Heart right ventricle (tissue), 16 donors: ENCODE data around the gene MRPL42. TPM values are rescaled to one million over a fixed set of nuclear protein-coding genes. Genes with fewer than 3 reads are reported as not detected.

Source experiments
- ATAC-seq, 8 donors: fragments of 200-7000 bp; cut with Tn5 transposase; one replicate each; pipeline ENCODE4 v1.9.1; 2020; ENCODE audit warnings: mild to moderate bottlenecking in 8 of 8, moderate library complexity in 8 of 8, moderate number of reproducible peaks in 1 of 8
- DNase-seq, 2 donors: peaks; one replicate each; pipeline ENCODE4 v3.0.0-alpha.2; 2020
- H3K27ac ChIP-seq, 10 donors: fragments of 200-600 bp; sonication (generic) in 2 of 10; one replicate each; pipeline versions ENCODE4 v1.5.0 to v1.8.0; 2020 to 2022; ENCODE audit warnings: mild to moderate bottlenecking in 3 of 10
- H3K27me3 ChIP-seq, 7 donors: fragments of 200-600 bp; one replicate each; pipeline ENCODE4 v1.8.0; 2021 to 2022; ENCODE audit warnings: mild to moderate bottlenecking in 2 of 7
- H3K36me3 ChIP-seq, 9 donors: fragments of 200-600 bp; sonication (generic) in 1 of 9; one replicate each; pipeline versions ENCODE4 v1.5.0 to v1.8.0; 2020 to 2022; ENCODE audit warnings: mild to moderate bottlenecking in 2 of 9
- H3K4me1 ChIP-seq, 9 donors: fragments of 200-600 bp; sonication (generic) in 1 of 9; one replicate each; pipeline versions ENCODE4 v1.5.0 to v1.8.0; 2020 to 2022; ENCODE audit warnings: mild to moderate bottlenecking in 4 of 9
- H3K4me3 ChIP-seq, 10 donors: fragments of 200-600 bp; sonication (generic) in 2 of 10; one replicate each; pipeline versions ENCODE4 v1.5.0 to v1.8.0; 2020 to 2022; ENCODE audit warnings: mild to moderate bottlenecking in 7 of 10, moderate library complexity in 2 of 10
- H3K9me3 ChIP-seq, 11 donors: fragments of 200-600 bp in 10 of 11; sonication (generic) in 2 of 11; one replicate each; pipeline versions ENCODE4 v1.5.0 to v1.8.0; 2013 to 2022; ENCODE audit warnings: mild to moderate bottlenecking in 2 of 11, control low read depth in 1 of 11, moderate library complexity in 1 of 11
- WGBS, 2 donors: extraction: QIAGEN DNeasy Blood & Tissue Kit; methylation state at CpG; one replicate each; pipeline ENCODE4 v1.1.7; 2013; ENCODE audit warnings: inconsistent platforms in 1 of 2; 5-methylcytosine and 5-hydroxymethylcytosine counted together
- intact Hi-C, 10 donors: fragments of 100-400 bp; cut with DNase I; formaldehyde crosslinking; loops; one replicate each; pipeline versions ENCODE4 v1.11.1 to v1.14.2; 2022
- polyA plus RNA-seq, 2 donors: library from polyadenylated mRNA; stranded (reverse); fragments of 200-250 nt; gene quantifications; one replicate each; pipeline ENCODE4 v1.2.3, GENCODE V29; 2013
- total RNA-seq, 10 donors: library from RNA; stranded (reverse); fragmentation: NEBNext Ultra II Directional in 3 of 10; extraction: Animal tissue kit (Norgen Biotek cat#: 25700) in 3 of 10; gene quantifications; one replicate each; pipeline versions ENCODE4 v1.2.1 to v1.2.4, GENCODE V29; 2021 to 2023
- TF ChIP-seq, protein P1 (sequence below), 9 donors: fragments of 200-600 bp; sonication (generic) in 2 of 9; IDR thresholded peaks; one replicate each; pipeline versions ENCODE4 v1.5.0 to v1.8.0; 2021 to 2022; ENCODE audit warnings: antibody characterized with exemption in 9 of 9, mild to moderate bottlenecking in 5 of 9, moderate library complexity in 1 of 9
- donor health status: Arrhythmogenic right ventricular cardiomyopathy.
- donor health status: ischemic (EF 13 %, LVEDD 7.1; RV severe dilation, severe dysfunction).
- donor health status: healthy with polysubstance abuse.
- donor health status: DM: no; HTN: yes; CAD: no.
- donor health status: DM: no; HTN: no; CAD: no.
- donor health status: ischemic (EF 25% LVEDD 6.9; RV normal size, moderate dysfunction).
- donor health status: ischemic (EF 25% LVEDD 5.7; RV mildly dilated, moderate dysfunction).
- donor health status: healthy.
- donor health status: DM: yes; HTN: yes; CAD: no.
- donor health status: Ischemic cardiomyopathy.
- donor health status: ischemic (EF 35%, LVEDD 5.7; RV mildly dilated, moderate dysfunction).
- donor health status: nonischemic (EF 11% LVEDD 7.7; RV severe dilation, severe dysfunction).
- donor health status: DM: yes; HTN: yes; CAD: no.
- donor health status: PGD.
- donor health status: ischemic (EF 29% LVEDD 5.4; RV normal size, mild dysfunction).
- donor health status: nonischemic (EF 23%, LVEDD 6.1; RV moderate dilation, normal function).

The MRPL42 gene
- total and polyA plus RNA-seq, 12 donors = 17.4 to 59.6 (median 43.9) TPM

DNA sequence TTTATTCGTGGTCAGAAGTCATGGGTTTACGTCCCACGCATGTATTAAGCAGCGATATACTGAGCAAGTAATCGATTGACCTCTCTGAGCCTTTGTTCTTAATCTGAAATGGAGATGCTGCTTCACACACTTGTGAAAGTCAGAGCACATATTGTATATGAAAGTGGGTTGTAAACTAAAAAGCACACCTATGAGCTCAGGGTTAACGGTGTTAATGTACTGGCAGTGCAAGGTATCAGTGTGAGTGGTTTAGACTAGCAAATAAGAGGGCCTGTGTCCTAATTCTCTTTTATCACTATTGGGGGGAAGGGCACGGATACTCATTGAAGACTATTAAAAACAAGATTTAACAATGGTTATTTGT is 676 bp downstream of the MRPL42 start:
- no peak for DNase-seq
- intact Hi-C loops = no loop called here
- no peaks in the 10 kb centered on the region for H3K9me3 ChIP-seq

DNA sequence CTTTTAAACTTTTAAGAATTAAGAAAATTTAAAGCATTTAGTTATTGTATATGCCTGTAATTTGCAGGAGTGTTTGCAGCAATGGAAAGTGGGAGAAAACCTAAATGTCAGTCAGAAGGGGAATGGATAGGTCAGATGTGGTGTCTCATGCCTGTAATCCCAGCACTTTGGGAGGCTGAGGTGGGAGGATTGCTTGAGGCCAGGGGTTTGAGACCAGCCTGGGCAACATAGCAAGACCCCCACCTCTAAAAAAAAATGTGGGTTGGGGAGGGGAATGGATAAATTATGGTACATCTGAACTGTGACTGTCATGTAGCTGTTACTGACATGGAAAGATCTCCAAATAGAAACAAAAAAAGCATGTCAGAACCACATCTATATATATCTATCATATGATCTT is 2.1 kb downstream of the MRPL42 start:
- ATAC-seq = no peak
- DNase-seq = no peak

More for the DNA sequence above, 676 bp downstream of the MRPL42 start:
- peaks cover 0 to 33% (median 23%) of the 10 kb centered on the region in 9 donors for H3K4me1 ChIP-seq
- TF ChIP-seq, protein P1, sequence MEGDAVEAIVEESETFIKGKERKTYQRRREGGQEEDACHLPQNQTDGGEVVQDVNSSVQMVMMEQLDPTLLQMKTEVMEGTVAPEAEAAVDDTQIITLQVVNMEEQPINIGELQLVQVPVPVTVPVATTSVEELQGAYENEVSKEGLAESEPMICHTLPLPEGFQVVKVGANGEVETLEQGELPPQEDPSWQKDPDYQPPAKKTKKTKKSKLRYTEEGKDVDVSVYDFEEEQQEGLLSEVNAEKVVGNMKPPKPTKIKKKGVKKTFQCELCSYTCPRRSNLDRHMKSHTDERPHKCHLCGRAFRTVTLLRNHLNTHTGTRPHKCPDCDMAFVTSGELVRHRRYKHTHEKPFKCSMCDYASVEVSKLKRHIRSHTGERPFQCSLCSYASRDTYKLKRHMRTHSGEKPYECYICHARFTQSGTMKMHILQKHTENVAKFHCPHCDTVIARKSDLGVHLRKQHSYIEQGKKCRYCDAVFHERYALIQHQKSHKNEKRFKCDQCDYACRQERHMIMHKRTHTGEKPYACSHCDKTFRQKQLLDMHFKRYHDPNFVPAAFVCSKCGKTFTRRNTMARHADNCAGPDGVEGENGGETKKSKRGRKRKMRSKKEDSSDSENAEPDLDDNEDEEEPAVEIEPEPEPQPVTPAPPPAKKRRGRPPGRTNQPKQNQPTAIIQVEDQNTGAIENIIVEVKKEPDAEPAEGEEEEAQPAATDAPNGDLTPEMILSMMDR (IDR thresholded peaks at IDR 0.05) = no peak
- peak in 5 of 8 donors; percentile 1 to 10 (median 2) for ATAC-seq
- peaks cover 0 to 35% (median 12%) of the 10 kb centered on the region in 9 donors for H3K36me3 ChIP-seq
- H3K4me3 ChIP-seq = peak overlapping the region; percentile 52 to 90 (median 68)
- WGBS, 2 donors = 4 to 7% methylated on average over 7 of the region's 7 CpGs
- H3K27me3 ChIP-seq = no peaks in the 10 kb centered on the region
- H3K27ac ChIP-seq = peak overlapping the region in 9 of 10 donors; percentile 81 to 97 (median 89)

DNA sequence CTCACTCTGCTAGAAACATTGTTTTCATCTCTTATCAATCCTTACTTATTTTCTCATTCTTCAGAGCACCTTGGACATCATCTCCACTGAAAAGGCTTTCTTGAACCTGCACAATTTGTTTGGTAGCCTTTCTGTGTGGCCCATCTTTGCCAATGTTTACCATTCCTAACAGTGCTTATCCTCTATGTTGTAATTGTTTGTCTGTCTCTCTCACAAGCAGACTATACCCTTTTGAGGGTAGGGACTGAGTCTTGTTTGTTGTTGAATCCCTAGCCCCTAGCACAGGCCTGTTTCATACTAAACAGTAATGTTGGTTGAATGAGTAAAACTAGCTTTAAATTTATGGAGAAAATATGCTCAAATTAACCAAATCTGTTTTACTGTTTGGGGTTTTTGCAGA is 9.2 kb downstream of the MRPL42 start:
- DNase-seq (no peak), ATAC-seq (no peak)
- intact Hi-C loops = no loop called here
- no peak overlapping the region for H3K4me3 ChIP-seq
- peaks cover 0 to 100% (median 22%) of the 10 kb centered on the region in 9 donors for H3K36me3 ChIP-seq
- no peak overlapping the region for H3K27ac ChIP-seq
- no peaks in the 10 kb centered on the region for H3K4me1 ChIP-seq
- TF ChIP-seq, protein P1 (IDR thresholded peaks at IDR 0.05) = no peak
- H3K9me3 ChIP-seq = no peaks in the 10 kb centered on the region
- H3K27me3 ChIP-seq = no peaks in the 10 kb centered on the region

More for the DNA sequence above, 2.1 kb downstream of the MRPL42 start:
- Histone ChIP-seq H3K9me3 (no peaks in the 10 kb centered on the region), H3K36me3 (peaks cover 0 to 49% (median 16%) of the 10 kb centered on the region in 9 donors), H3K4me1 (peaks cover 0 to 33% (median 23%) of the 10 kb centered on the region in 9 donors), H3K27me3 (no peaks in the 10 kb centered on the region), H3K4me3 (no peak overlapping the region), H3K27ac (no peak overlapping the region)
- TF ChIP-seq, protein P1 (IDR thresholded peaks at IDR 0.05) = no peak
- intact Hi-C loops = no loop called here

DNA sequence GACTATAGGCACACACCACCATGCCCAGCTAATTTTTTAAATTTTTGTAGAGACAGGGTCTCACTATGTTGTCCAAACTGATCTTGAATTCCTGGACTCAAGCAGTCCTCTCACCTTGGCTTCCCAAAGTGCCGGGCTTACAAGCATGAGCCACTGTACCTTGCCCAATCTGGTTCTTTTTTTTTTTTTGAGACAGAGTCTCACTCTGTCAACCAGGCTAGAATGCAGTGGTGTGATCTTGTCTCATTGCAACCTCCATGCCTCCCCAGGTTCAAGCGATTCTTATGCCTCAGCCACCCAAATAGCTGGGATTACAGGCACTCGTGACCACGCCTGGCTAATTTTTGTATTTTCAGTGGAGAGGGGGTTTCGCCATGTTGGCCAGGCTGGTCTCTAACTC is 15.4 kb downstream of the MRPL42 start:
- DNase-seq = no peak
- no peak overlapping the region for H3K4me3 ChIP-seq
- intact Hi-C loops = no loop called here
- TF ChIP-seq, protein P1 (IDR thresholded peaks at IDR 0.05) = no peak
- no peaks in the 10 kb centered on the region for H3K4me1 ChIP-seq
- 97 to 100% methylated on average over 5 of the region's 5 CpGs for WGBS, 2 donors
- ATAC-seq = no peak
- no peak overlapping the region for H3K27ac ChIP-seq
- no peaks in the 10 kb centered on the region for H3K27me3 ChIP-seq
- H3K36me3 ChIP-seq = peaks cover 0 to 100% (median 63%) of the 10 kb centered on the region in 9 donors
- H3K9me3 ChIP-seq = no peaks in the 10 kb centered on the region
